ENCODE data around the gene ATP9B. TPM values are rescaled to one million over a fixed set of nuclear protein-coding genes. Genes with fewer than 3 reads are reported as not detected.

The ATP9B gene
- total RNA-seq, 1 donor from 2014 or later, result 15.8 TPM

- H3K4me1 Mint-ChIP-seq (ENCODE audit: low read depth), result peaks cover 3% of the 10 kb centered on the region
- H3K27ac Mint-ChIP-seq (ENCODE audit: unreplicated experiment), result no peak overlapping the region
- DNase-seq (ENCODE audit: low spot score), result no peak
- no peak overlapping the region for H3K4me3 Mint-ChIP-seq (ENCODE audit: unreplicated experiment)
- H3K27me3 Mint-ChIP-seq (ENCODE audit: low read depth), result no peaks in the 10 kb centered on the region
- no peak for TF ChIP-seq CTCF (IDR thresholded peaks at IDR 0.05)
- H3K9me3 Mint-ChIP-seq (ENCODE audit: low read depth), result no peaks in the 10 kb centered on the region
- peaks cover 9% of the 10 kb centered on the region for H3K36me3 Mint-ChIP-seq (ENCODE audit: low read depth)
These were observed 42.3 kb downstream of the ATP9B start for GRCh38 chr18:79111483-79111882.

GRCh38 chr18:79117385-79117784, 48.2 kb downstream of the ATP9B start:
- peaks cover 4% of the 10 kb centered on the region for H3K4me1 Mint-ChIP-seq (ENCODE audit: low read depth)
- H3K27ac Mint-ChIP-seq (ENCODE audit: unreplicated experiment), result no peak overlapping the region
- H3K27me3 Mint-ChIP-seq (ENCODE audit: low read depth), result no peaks in the 10 kb centered on the region
- peaks cover 9% of the 10 kb centered on the region for H3K36me3 Mint-ChIP-seq (ENCODE audit: low read depth)
- H3K4me3 Mint-ChIP-seq (ENCODE audit: unreplicated experiment), result no peak overlapping the region
- no peak for TF ChIP-seq CTCF (IDR thresholded peaks at IDR 0.05)
- DNase-seq (ENCODE audit: low spot score), result no peak
- no peaks in the 10 kb centered on the region for H3K9me3 Mint-ChIP-seq (ENCODE audit: low read depth)

- H3K27me3 Mint-ChIP-seq (ENCODE audit: low read depth), result no peaks in the 10 kb centered on the region
- no peak overlapping the region for H3K4me3 Mint-ChIP-seq (ENCODE audit: unreplicated experiment)
- peaks cover 9% of the 10 kb centered on the region for H3K36me3 Mint-ChIP-seq (ENCODE audit: low read depth)
- no peak for DNase-seq (ENCODE audit: low spot score)
- H3K4me1 Mint-ChIP-seq (ENCODE audit: low read depth), result peaks cover 4% of the 10 kb centered on the region
- no peaks in the 10 kb centered on the region for H3K9me3 Mint-ChIP-seq (ENCODE audit: low read depth)
- no peak overlapping the region for H3K27ac Mint-ChIP-seq (ENCODE audit: unreplicated experiment)
- TF ChIP-seq CTCF (IDR thresholded peaks at IDR 0.05), result no peak
These were observed 48.6 kb downstream of the ATP9B start for GRCh38 chr18:79117788-79118187.

GRCh38 chr18:79118797-79119196, 49.6 kb downstream of the ATP9B start:
- H3K27ac Mint-ChIP-seq (ENCODE audit: unreplicated experiment), result no peak overlapping the region
- TF ChIP-seq CTCF (IDR thresholded peaks at IDR 0.05), result no peak

GRCh38 chr18:79121746-79122474, 52.7 kb downstream of the ATP9B start:
- Mint-ChIP-seq H3K27me3 (ENCODE audit: low read depth) (no peaks in the 10 kb centered on the region), H3K4me3 (ENCODE audit: unreplicated experiment) (no peak overlapping the region), H3K36me3 (ENCODE audit: low read depth) (peaks cover 2% of the 10 kb centered on the region), H3K27ac (ENCODE audit: unreplicated experiment) (no peak overlapping the region), H3K9me3 (ENCODE audit: low read depth) (peaks cover 6% of the 10 kb centered on the region), H3K4me1 (ENCODE audit: low read depth) (peaks cover 4% of the 10 kb centered on the region)
- no peak for DNase-seq (ENCODE audit: low spot score)
- TF ChIP-seq CTCF (IDR thresholded peaks at IDR 0.05), result no peak

More at GRCh38 chr18:79118797-79119196, 49.6 kb downstream of the ATP9B start:
- Mint-ChIP-seq H3K4me1 (ENCODE audit: low read depth) (peaks cover 4% of the 10 kb centered on the region), H3K36me3 (ENCODE audit: low read depth) (peaks cover 8% of the 10 kb centered on the region), H3K4me3 (ENCODE audit: unreplicated experiment) (no peak overlapping the region), H3K9me3 (ENCODE audit: low read depth) (peaks cover 4% of the 10 kb centered on the region), H3K27me3 (ENCODE audit: low read depth) (no peaks in the 10 kb centered on the region)
- no peak for DNase-seq (ENCODE audit: low spot score)

Data from chondrocyte (in vitro differentiated cells).